Measurements from ENCODE around the gene SORD. TPM values are rescaled to one million over a fixed set of nuclear protein-coding genes. Genes with fewer than 3 reads are reported as not detected.
"Not testable (repeated sequence)": the region's sequence is repeated elsewhere in the genome, so short reads cannot be mapped to it uniquely, and the experiment has no call there.

SORD gene
- total and polyA plus RNA-seq, 11 donors: 3.4 to 16.7 (median 9.4) TPM

DNA sequence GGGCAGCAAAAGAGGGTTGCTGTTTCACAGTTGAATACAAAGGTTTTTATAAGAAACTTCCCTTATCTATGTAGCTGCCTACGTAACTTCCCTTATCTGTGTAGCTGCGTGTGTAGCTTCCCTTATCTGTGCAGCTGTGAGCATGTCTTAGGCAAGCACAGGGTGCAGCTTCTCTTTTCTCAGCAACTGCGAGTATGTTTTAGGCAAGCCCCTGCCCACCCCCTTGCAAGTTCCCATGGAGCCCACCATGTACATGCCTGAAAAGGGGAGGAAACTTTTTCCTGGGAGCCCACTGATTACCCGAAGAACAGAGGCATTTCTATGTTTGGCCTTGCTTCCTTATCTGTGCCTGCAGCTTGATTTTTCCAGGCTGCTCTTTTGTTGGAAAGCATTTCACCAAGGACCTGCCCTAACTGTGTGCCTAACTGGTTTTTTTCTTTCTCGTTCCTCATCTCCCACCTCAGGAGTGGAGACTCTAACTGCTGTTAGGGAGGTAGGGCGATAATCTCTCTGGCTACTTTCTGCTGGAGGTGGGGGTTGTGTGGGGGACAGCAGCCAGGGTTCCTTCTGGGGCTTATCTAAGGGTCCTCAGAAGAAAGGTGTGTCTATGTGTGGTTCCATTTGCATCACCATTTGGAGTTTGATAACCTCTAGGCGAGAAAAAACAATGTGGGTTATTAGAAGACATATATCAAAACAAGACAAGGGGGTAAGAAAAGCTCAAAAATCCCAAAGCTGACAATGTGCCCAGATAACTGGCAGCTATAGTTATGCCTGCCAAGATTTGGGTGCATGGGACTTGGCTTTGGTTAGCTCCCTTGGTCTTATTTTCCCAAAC, 26.0 kb downstream of the SORD start:
- no peak overlapping the region for H3K4me3 ChIP-seq
- DNase-seq (peak in 2 of 5 donors; percentile 20 to 21), ATAC-seq (peak in 3 of 4 donors; percentile 51 to 86 (median 85))
- no peaks in the 10 kb centered on the region for H3K27me3 ChIP-seq
- H3K27ac ChIP-seq: peak overlapping the region in 4 of 12 donors; percentile 7 to 84 (median 18)
- intact Hi-C loops (cut with DNase I): no loop called here
- peaks cover 0 to 12% (median 0%) of the 10 kb centered on the region in 9 donors for H3K36me3 ChIP-seq
- H3K9me3 ChIP-seq: peaks cover 0 to 6% (median 0%) of the 10 kb centered on the region in 12 donors
- 41 to 52% (median 50%) methylated on average over 7 of the region's 7 CpGs for WGBS, 4 donors
- H3K4me1 ChIP-seq: peaks cover 0 to 7% (median 0%) of the 10 kb centered on the region in 12 donors
- TF ChIP-seq POLR2A (IDR thresholded peaks at IDR 0.05): no peak
- TF ChIP-seq, protein P1, sequence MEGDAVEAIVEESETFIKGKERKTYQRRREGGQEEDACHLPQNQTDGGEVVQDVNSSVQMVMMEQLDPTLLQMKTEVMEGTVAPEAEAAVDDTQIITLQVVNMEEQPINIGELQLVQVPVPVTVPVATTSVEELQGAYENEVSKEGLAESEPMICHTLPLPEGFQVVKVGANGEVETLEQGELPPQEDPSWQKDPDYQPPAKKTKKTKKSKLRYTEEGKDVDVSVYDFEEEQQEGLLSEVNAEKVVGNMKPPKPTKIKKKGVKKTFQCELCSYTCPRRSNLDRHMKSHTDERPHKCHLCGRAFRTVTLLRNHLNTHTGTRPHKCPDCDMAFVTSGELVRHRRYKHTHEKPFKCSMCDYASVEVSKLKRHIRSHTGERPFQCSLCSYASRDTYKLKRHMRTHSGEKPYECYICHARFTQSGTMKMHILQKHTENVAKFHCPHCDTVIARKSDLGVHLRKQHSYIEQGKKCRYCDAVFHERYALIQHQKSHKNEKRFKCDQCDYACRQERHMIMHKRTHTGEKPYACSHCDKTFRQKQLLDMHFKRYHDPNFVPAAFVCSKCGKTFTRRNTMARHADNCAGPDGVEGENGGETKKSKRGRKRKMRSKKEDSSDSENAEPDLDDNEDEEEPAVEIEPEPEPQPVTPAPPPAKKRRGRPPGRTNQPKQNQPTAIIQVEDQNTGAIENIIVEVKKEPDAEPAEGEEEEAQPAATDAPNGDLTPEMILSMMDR (IDR thresholded peaks at IDR 0.05): no peak

GRCh38 chr15:45050587-45050986, 27.6 kb downstream of the SORD start:
- Histone ChIP-seq H3K27me3 (no peaks in the 10 kb centered on the region), H3K27ac (no peak overlapping the region), H3K4me3 (no peak overlapping the region), H3K4me1 (peaks cover 0 to 7% (median 0%) of the 10 kb centered on the region in 12 donors), H3K9me3 (peaks cover 0 to 6% (median 0%) of the 10 kb centered on the region in 12 donors), H3K36me3 (peaks cover 0 to 6% (median 0%) of the 10 kb centered on the region in 9 donors)
- DNase-seq (no peak), ATAC-seq (no peak)
- intact Hi-C loops (cut with DNase I): no loop called here
- TF ChIP-seq, protein P1 (IDR thresholded peaks at IDR 0.05): no peak
- no peak for TF ChIP-seq POLR2A (IDR thresholded peaks at IDR 0.05)
- 99 to 100% (median 100%) methylated on average over 1 of the region's 1 CpG for WGBS, 4 donors

DNA sequence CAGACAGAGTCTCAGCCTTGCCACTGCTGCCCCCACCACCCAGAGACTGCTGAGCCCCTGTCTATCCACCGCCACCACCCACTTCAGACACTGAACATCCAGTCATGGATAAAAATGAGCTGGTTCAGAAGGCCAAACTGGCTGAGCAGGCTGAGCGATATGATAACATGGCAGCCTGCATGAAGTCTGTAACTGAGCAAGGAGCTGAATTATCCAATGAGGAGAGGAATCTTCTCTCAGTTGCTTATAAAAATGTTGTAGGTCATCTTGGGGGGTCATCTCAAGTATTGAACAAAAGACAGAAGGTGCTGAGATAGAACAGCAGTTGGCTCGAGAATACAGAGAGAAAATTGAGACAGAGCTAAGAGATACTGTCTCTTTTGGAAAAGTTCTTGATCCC, 29.7 kb downstream of the SORD start:
- not testable (repeated sequence) for DNase-seq

GRCh38 chr15:45058690-45059675, 36.0 kb downstream of the SORD start:
- DNase-seq; H3K36me3 ChIP-seq; H3K4me3 ChIP-seq; H3K27ac ChIP-seq; H3K27me3 ChIP-seq; intact Hi-C loops (cut with DNase I): not testable (repeated sequence)
- 77 to 91% (median 88%) methylated on average over 3 of the region's 3 CpGs for WGBS, 4 donors
- ATAC-seq: peak in 2 of 4 donors; percentile 41 to 44
- H3K4me1 ChIP-seq: peaks cover 0 to 11% (median 0%) of the 10 kb centered on the region in 12 donors
- H3K9me3 ChIP-seq: peaks cover 0 to 10% (median 0%) of the 10 kb centered on the region in 12 donors

More for the DNA sequence above, 29.7 kb downstream of the SORD start:
- H3K9me3 ChIP-seq; ATAC-seq; H3K4me1 ChIP-seq; H3K36me3 ChIP-seq; H3K4me3 ChIP-seq; H3K27me3 ChIP-seq; H3K27ac ChIP-seq; intact Hi-C loops (cut with DNase I): not testable (repeated sequence)
- 89 to 93% (median 92%) methylated on average over 3 of the region's 3 CpGs for WGBS, 4 donors

DNA sequence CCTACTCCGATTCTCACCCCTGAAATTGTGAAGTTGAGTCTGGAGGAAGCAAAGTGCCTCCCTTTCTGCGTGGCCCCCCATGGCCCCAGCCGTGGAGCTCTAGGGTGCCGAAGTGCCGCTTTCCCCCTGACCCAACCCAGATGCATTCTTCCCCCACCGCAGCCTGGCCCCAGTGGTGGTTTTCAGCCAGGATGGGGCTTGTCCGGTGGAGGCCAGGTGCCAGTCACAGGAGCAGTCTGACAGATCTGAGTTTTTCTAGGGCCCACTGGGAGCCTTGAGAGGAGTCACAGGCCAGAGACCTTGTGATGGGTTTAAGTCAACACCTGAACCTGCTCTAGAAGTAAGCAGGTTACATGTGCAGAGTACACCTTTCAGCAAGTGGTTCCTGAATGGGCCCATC, 39.3 kb downstream of the SORD start:
- ATAC-seq, DNase-seq, H3K36me3 ChIP-seq, H3K4me3 ChIP-seq, H3K27me3 ChIP-seq, H3K27ac ChIP-seq: not testable (repeated sequence)
- WGBS, 4 donors: 95 to 98% (median 96%) methylated on average over 5 to 7 of the region's 7 CpGs
- intact Hi-C loops (cut with DNase I): loop anchor here in 1 of 10 donors (10.0 kb wide), 1 partner anchor 52 kb away; the partner anchor contains the start of genes DUOX2 and DUOXA2
- H3K9me3 ChIP-seq: peaks cover 0 to 10% (median 0%) of the 10 kb centered on the region in 12 donors
- peaks cover 0 to 14% (median 0%) of the 10 kb centered on the region in 12 donors for H3K4me1 ChIP-seq
